ENCODE results near the gene CNNM1. TPM values are rescaled to one million over a fixed set of nuclear protein-coding genes. Genes with fewer than 3 reads are reported as not detected.

The CNNM1 gene
- total and polyA plus RNA-seq, 11 donors, result 0.04 to 0.43 (median 0.11) TPM; not detected in 4

DNA sequence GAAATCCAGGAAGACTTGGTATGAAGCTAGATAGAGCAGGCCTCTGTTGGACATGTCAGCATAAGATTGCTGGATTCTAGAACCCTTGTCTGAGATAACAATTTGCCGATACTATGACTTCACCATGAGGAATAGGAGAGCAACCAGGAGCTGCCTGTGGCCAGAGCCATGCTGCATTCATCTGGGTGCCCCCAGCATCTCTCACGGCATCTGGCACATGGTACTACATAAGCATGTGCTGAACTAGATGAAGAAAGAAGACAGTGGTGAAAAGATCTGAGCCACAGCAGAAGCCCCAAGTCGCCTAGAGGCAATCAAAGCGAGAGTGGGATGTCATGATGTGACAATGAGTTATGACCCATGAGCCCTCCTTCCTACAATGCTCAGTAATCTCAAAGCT lies 81.7 kb downstream of the CNNM1 start:
- Histone ChIP-seq H3K27ac (peak overlapping the region in 1 of 12 donors; percentile 6), H3K27me3 (no peaks in the 10 kb centered on the region), H3K9me3 (no peaks in the 10 kb centered on the region), H3K4me3 (no peak overlapping the region), H3K36me3 (peaks cover 0 to 53% (median 17%) of the 10 kb centered on the region in 9 donors), H3K4me1 (peaks cover 0 to 32% (median 10%) of the 10 kb centered on the region in 12 donors)
- intact Hi-C loops (cut with DNase I), result no loop called here
- ATAC-seq (peak in 3 of 4 donors; percentile 23 to 50 (median 44)), DNase-seq (no peak)
- TF ChIP-seq, protein P1, sequence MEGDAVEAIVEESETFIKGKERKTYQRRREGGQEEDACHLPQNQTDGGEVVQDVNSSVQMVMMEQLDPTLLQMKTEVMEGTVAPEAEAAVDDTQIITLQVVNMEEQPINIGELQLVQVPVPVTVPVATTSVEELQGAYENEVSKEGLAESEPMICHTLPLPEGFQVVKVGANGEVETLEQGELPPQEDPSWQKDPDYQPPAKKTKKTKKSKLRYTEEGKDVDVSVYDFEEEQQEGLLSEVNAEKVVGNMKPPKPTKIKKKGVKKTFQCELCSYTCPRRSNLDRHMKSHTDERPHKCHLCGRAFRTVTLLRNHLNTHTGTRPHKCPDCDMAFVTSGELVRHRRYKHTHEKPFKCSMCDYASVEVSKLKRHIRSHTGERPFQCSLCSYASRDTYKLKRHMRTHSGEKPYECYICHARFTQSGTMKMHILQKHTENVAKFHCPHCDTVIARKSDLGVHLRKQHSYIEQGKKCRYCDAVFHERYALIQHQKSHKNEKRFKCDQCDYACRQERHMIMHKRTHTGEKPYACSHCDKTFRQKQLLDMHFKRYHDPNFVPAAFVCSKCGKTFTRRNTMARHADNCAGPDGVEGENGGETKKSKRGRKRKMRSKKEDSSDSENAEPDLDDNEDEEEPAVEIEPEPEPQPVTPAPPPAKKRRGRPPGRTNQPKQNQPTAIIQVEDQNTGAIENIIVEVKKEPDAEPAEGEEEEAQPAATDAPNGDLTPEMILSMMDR (IDR thresholded peaks at IDR 0.05), result no peak
- no peak for TF ChIP-seq POLR2A (IDR thresholded peaks at IDR 0.05)
- 47 to 68% (median 58%) methylated on average over 4 of the region's 4 CpGs for WGBS, 4 donors

DNA sequence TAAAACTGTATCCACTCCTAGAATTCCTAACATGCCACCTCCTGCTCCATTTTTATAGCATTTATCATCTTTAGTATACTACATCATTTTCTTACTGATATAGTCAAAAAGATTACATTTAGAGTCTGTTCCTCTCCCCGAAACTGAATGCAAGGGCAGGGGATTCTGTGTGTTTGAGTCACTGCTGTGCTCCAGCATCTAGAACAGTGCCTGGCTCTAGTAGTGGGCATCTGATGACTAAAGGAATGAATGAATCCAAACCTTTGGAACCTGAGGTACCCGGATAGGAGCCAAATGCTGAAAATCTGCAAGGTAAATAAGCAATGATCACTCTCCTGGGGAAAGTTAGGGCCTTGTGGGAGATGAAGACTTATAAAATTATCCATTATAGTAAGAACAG lies 82.4 kb downstream of the CNNM1 start:
- Histone ChIP-seq H3K4me1 (peaks cover 0 to 32% (median 10%) of the 10 kb centered on the region in 12 donors), H3K36me3 (peaks cover 0 to 46% (median 10%) of the 10 kb centered on the region in 9 donors), H3K9me3 (no peaks in the 10 kb centered on the region), H3K27ac (peak overlapping the region in 4 of 12 donors; percentile 6 to 63 (median 8)), H3K27me3 (no peaks in the 10 kb centered on the region), H3K4me3 (no peak overlapping the region)
- DNase-seq (no peak), ATAC-seq (peak in 3 of 4 donors; percentile 34 to 50 (median 36))
- WGBS, 4 donors, result 54 to 85% (median 75%) methylated on average over 2 of the region's 2 CpGs
- TF ChIP-seq POLR2A (IDR thresholded peaks at IDR 0.05), result no peak
- TF ChIP-seq, protein P1 (IDR thresholded peaks at IDR 0.05), result no peak
- intact Hi-C loops (cut with DNase I), result no loop called here

DNA sequence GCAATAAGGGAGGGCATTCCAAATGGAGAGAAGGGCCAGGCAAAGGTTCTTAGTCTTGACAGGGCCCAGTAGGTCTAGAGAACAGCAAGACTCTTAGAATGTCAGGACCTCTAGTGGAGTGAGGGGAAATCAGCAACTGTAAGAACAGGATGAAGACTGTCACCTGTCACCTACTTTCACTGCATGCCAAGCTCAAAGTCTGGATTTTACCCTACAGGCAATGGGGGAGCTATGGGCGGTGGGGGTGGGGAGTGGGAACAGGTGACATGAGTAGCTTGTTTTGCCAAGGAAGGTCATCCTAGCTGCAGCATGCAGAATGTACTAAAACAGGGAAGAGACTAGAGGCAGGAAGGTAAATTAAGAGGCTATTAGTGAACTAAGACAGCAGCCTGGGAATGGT lies 82.9 kb downstream of the CNNM1 start:
- ATAC-seq (peak; percentile 71 to 82 (median 76)), DNase-seq (no peak)
- H3K27me3 ChIP-seq, result no peaks in the 10 kb centered on the region
- peaks cover 0 to 32% (median 10%) of the 10 kb centered on the region in 12 donors for H3K4me1 ChIP-seq
- 63 to 71% (median 69%) methylated on average over 1 of the region's 1 CpG for WGBS, 4 donors
- TF ChIP-seq, protein P1 (IDR thresholded peaks at IDR 0.05), result peak in 1 of 12 donors; percentile 9
- no peak for TF ChIP-seq POLR2A (IDR thresholded peaks at IDR 0.05)
- H3K36me3 ChIP-seq, result peaks cover 0 to 41% (median 4%) of the 10 kb centered on the region in 9 donors
- no peaks in the 10 kb centered on the region for H3K9me3 ChIP-seq
- intact Hi-C loops (cut with DNase I), result no loop called here
- H3K27ac ChIP-seq, result peak overlapping the region in 6 of 12 donors; percentile 7 to 64 (median 30)
- no peak overlapping the region for H3K4me3 ChIP-seq

DNA sequence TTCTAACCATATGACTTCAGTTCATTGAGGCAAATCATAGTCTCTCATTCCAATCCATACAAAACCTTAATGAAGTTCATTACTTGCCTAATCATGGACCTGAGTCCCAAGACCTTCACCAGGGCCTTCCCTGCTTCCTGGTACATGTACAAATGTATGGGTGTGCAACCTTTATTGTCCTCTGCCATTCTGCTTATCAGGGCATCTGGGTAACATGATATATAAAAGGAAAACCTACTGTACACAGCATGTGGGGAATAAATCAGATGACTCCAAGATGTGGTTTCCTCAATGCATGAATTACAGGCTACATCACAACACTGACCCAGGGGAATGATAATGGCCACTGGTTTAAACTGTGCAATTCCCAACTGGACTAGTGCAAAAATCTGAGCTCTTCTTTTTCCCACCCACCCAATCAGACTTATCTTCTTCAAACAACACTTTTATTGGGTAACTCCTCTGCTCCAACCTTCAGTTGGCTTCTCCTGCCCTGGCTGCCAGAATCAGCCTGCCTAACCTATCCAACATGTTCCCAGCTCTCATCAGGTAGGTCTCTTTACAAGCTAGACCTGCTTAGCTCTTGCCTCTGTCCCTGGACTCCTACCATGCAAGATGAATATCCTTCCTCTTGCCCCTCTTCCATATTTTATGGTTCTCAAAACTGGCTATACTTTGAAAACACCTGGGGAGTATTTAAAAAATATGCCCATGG lies 89.9 kb downstream of the CNNM1 start:
- no peaks in the 10 kb centered on the region for H3K27me3 ChIP-seq
- H3K4me3 ChIP-seq, result no peak overlapping the region
- no peaks in the 10 kb centered on the region for H3K9me3 ChIP-seq
- TF ChIP-seq POLR2A (IDR thresholded peaks at IDR 0.05), result no peak
- TF ChIP-seq, protein P1 (IDR thresholded peaks at IDR 0.05), result no peak
- no peak overlapping the region for H3K27ac ChIP-seq
- intact Hi-C loops (cut with DNase I), result no loop called here
- ATAC-seq (no peak), DNase-seq (no peak)
- peaks cover 0 to 46% (median 33%) of the 10 kb centered on the region in 9 donors for H3K36me3 ChIP-seq
- peaks cover 0 to 48% (median 6%) of the 10 kb centered on the region in 12 donors for H3K4me1 ChIP-seq

Data from heart left ventricle (tissue), 16 donors.